HepG2 (cell line): ENCODE measurements around the gene QRSL1. TPM values are rescaled to one million over a fixed set of nuclear protein-coding genes. Genes with fewer than 3 reads are reported as not detected.

Source experiments
- DMAP1 ChIP-seq: IDR thresholded peaks from 2 replicates; pipeline ENCODE4 v1.6.1; 2016
- GATAD1 ChIP-seq: IDR thresholded peaks from 2 replicates; pipeline ENCODE4 v1.6.1; 2016; ENCODE audit warnings: missing genetic modification reagents, missing compliant biosample characterization
- GZF1 ChIP-seq: sonication (generic); formaldehyde crosslinking; IDR thresholded peaks from 2 replicates; pipeline ENCODE4 v1.5.1; 2020; ENCODE audit warnings: mild to moderate bottlenecking, missing genetic modification reagents
- HDAC2 ChIP-seq: sonication (generic); formaldehyde crosslinking; IDR thresholded peaks from 2 replicates; pipeline ENCODE4 v1.4.0; 2020; ENCODE audit warnings: missing genetic modification reagents
- MTA1 ChIP-seq: sonication (generic); formaldehyde crosslinking; IDR thresholded peaks from 2 replicates; pipeline ENCODE4 v1.4.0; 2020; ENCODE audit warnings: missing genetic modification reagents, mild to moderate bottlenecking, borderline replicate concordance
- MTERF4 ChIP-seq: sonication (generic); formaldehyde crosslinking; IDR thresholded peaks from 2 replicates; pipeline ENCODE4 v1.8.0; 2023; ENCODE audit warnings: mild to moderate bottlenecking, missing genetic modification reagents
- NFKB2 ChIP-seq: sonication (generic); formaldehyde crosslinking; IDR thresholded peaks from 2 replicates; pipeline ENCODE4 v1.4.0; 2020; ENCODE audit warnings: missing genetic modification reagents, borderline replicate concordance
- NPAS2 ChIP-seq: sonication (generic); formaldehyde crosslinking; IDR thresholded peaks from 2 replicates; pipeline ENCODE4 v1.8.0; 2022; ENCODE audit warnings: mild to moderate bottlenecking, missing genetic modification reagents, borderline replicate concordance
- POGZ ChIP-seq: sonication (generic); formaldehyde crosslinking; IDR thresholded peaks from 2 replicates; pipeline ENCODE4 v1.4.0; 2020; ENCODE audit warnings: mild to moderate bottlenecking, missing genetic modification reagents
- POLR2A ChIP-seq, 2 experiments: IDR thresholded peaks; 2 replicates each; pipeline ENCODE4 v1.6.1; 2011; ENCODE audit warnings: low read depth in 2 of 2, low read length in 2 of 2, mild to moderate bottlenecking in 1 of 2, moderate library complexity in 1 of 2; ENCODE audit not compliant: insufficient read depth in 1 of 2
- REXO4 ChIP-seq: sonication (generic); formaldehyde crosslinking; IDR thresholded peaks from 2 replicates; pipeline ENCODE4 v1.8.0; 2022; ENCODE audit warnings: missing genetic modification reagents, mild to moderate bottlenecking, borderline replicate concordance
- RFX5 ChIP-seq: IDR thresholded peaks from 2 replicates; pipeline ENCODE4 v1.6.1; 2011; ENCODE audit warnings: low read depth, low read length, improper control_type of control experiment
- SPEN ChIP-seq: sonication (generic); formaldehyde crosslinking; IDR thresholded peaks from 2 replicates; pipeline ENCODE4 v1.5.1; 2020; ENCODE audit warnings: low read depth, mild to moderate bottlenecking, missing genetic modification reagents
- THAP11 ChIP-seq: IDR thresholded peaks from 2 replicates; pipeline ENCODE4 v1.6.1; 2016; ENCODE audit warnings: missing biosample characterization, missing genetic modification reagents
- TP53 ChIP-seq: sonication (generic); formaldehyde crosslinking; conservative IDR thresholded peaks from 2 replicates; pipeline ENCODE4 v1.4.0; 2020; ENCODE audit warnings: missing genetic modification reagents
- TSC22D2 ChIP-seq: sonication (generic); formaldehyde crosslinking; IDR thresholded peaks from 2 replicates; pipeline ENCODE4 v1.5.1; 2020; ENCODE audit warnings: missing genetic modification reagents, mild to moderate bottlenecking, borderline replicate concordance
- ZBTB43 ChIP-seq: sonication (generic); formaldehyde crosslinking; conservative IDR thresholded peaks from 2 replicates; pipeline ENCODE4 v1.4.0; 2020; ENCODE audit warnings: missing genetic modification reagents
- ZMAT5 ChIP-seq: sonication (generic); formaldehyde crosslinking; IDR thresholded peaks from 2 replicates; pipeline ENCODE4 v1.5.0; 2020; ENCODE audit warnings: mild to moderate bottlenecking, low read depth, missing genetic modification reagents, borderline replicate concordance
- ZNF17 ChIP-seq: sonication (generic); formaldehyde crosslinking; IDR thresholded peaks from 2 replicates; pipeline ENCODE4 v1.5.0; 2020; ENCODE audit warnings: mild to moderate bottlenecking, missing genetic modification reagents
- ZNF280B ChIP-seq: sonication (generic); formaldehyde crosslinking; IDR thresholded peaks from 2 replicates; pipeline ENCODE4 v1.5.0; 2020; ENCODE audit warnings: missing genetic modification reagents, mild to moderate bottlenecking, borderline replicate concordance
- ZNF33A ChIP-seq: sonication (generic); formaldehyde crosslinking; IDR thresholded peaks from 2 replicates; pipeline ENCODE4 v1.5.1; 2020; ENCODE audit warnings: missing genetic modification reagents, mild to moderate bottlenecking, moderate library complexity, borderline replicate concordance
- ZNF510 ChIP-seq: sonication (generic); formaldehyde crosslinking; IDR thresholded peaks from 2 replicates; pipeline ENCODE4 v1.4.0; 2020; ENCODE audit warnings: low read depth, mild to moderate bottlenecking, missing genetic modification reagents
- ZNF670 ChIP-seq: sonication (generic); formaldehyde crosslinking; IDR thresholded peaks from 2 replicates; pipeline ENCODE4 v1.8.0; 2022; ENCODE audit warnings: mild to moderate bottlenecking, missing genetic modification reagents, borderline replicate concordance
- ZNF766 ChIP-seq: sonication (generic); formaldehyde crosslinking; IDR thresholded peaks from 2 replicates; pipeline ENCODE4 v1.5.0; 2020; ENCODE audit warnings: missing genetic modification reagents, borderline replicate concordance
- ZNF83 ChIP-seq: sonication (generic); formaldehyde crosslinking; IDR thresholded peaks from 2 replicates; pipeline ENCODE4 v1.4.0; 2020; ENCODE audit warnings: missing genetic modification reagents, mild to moderate bottlenecking, borderline replicate concordance
- polyA plus RNA-seq, 8 experiments: library from polyadenylated mRNA; depleted of rRNA in 3 of 8; stranded (reverse) in 7 of 8; unstranded in 1 of 8; fragments of >200 nt; fragmentation: Illumina TruSeq in 4 of 8; extraction: Trizol in 4 of 8; gene quantifications; 2 replicates each; pipeline versions ENCODE4 v1.2.1 to v1.2.3, GENCODE V29; 2011 to 2016; ENCODE audit warnings: low read depth in 4 of 8, missing spikeins in 1 of 8, mixed read lengths in 1 of 8; ENCODE audit not compliant: insufficient read depth in 1 of 8
- total RNA-seq, 5 experiments: library from RNA; depleted of rRNA; stranded (reverse); fragments of >200 nt; fragmentation: Illumina TruSeq; extraction: Trizol; gene quantifications; 2 replicates each; pipeline ENCODE4 v1.2.3, GENCODE V29; 2016; ENCODE audit warnings: low read depth in 1 of 5
- TF ChIP-seq, protein P1 (sequence below): IDR thresholded peaks from 2 replicates; pipeline ENCODE4 v1.6.1; 2016; ENCODE audit warnings: mild to moderate bottlenecking, missing biosample characterization, missing genetic modification reagents

The QRSL1 gene
- total and polyA plus RNA-seq, 2 of the 13 experiments (the other 11 are each of a cell fraction or from before 2014, with no cell fraction given) = 8.2 to 22.3 TPM

GRCh38 chr6:106629103-106629858, at the start of gene QRSL1, which contains the start of gene RTN4IP1 (continued):
- TF ChIP-seq ZNF510 (CRISPR knock-in tag) (no peak), TSC22D2 (CRISPR knock-in tag) (no peak), HDAC2 (0 out of 2 replicates have a peak, but pooled peaks have one; percentile 16), THAP11 (CRISPR knock-in tag) (peak; percentile 73), ZNF766 (CRISPR knock-in tag) (peak; percentile 61; the same call in 1 of the 2 replicates), ZNF280B (CRISPR knock-in tag) (0 out of 2 replicates have a peak, but pooled peaks have one; percentile 25), DMAP1 (CRISPR knock-in tag) (peak; percentile 78; the same call in 1 of the 2 replicates), REXO4 (CRISPR knock-in tag) (no peak), MTA1 (CRISPR knock-in tag) (peak; percentile 32; the same call in 1 of the 2 replicates), ZNF33A (CRISPR knock-in tag) (no peak), ZNF17 (no peak), SPEN (CRISPR knock-in tag) (peak; percentile 56; the same call in 1 of the 2 replicates), ZBTB43 (CRISPR knock-in tag) (0 out of 2 replicates have a peak, but pooled peaks have one; percentile 39), ZNF83 (CRISPR knock-in tag) (no peak), TP53 (CRISPR knock-in tag) (0 out of 2 replicates have a peak, but pooled peaks have one; percentile 49), POGZ (CRISPR knock-in tag) (peak; percentile 74), MTERF4 (peak; percentile 67; the same call in 1 of the 2 replicates), ZNF670 (CRISPR knock-in tag) (no peak), NPAS2 (CRISPR knock-in tag) (no peak), GATAD1 (CRISPR knock-in tag) (peak; percentile 95), POLR2A (IDR thresholded peaks at IDR 0.05; ENCODE audit: insufficient read depth in 1 of 2, low read depth in 2 of 2, low read length in 2 of 2) (peak; percentile 64 to 82), GZF1 (no peak), NFKB2 (CRISPR knock-in tag) (peak; percentile 75; the same call in 1 of the 2 replicates), RFX5 (no peak), ZMAT5 (CRISPR knock-in tag) (no peak)
- TF ChIP-seq, protein P1, sequence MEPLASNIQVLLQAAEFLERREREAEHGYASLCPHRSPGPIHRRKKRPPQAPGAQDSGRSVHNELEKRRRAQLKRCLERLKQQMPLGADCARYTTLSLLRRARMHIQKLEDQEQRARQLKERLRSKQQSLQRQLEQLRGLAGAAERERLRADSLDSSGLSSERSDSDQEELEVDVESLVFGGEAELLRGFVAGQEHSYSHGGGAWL (CRISPR knock-in tag) = peak; percentile 69
